UCSD-AML1 (cell line): ENCODE data around the gene KCTD7.
"Not testable (repeated sequence)": the region's sequence is repeated elsewhere in the genome, so short reads cannot be mapped to it uniquely, and the experiment has no call there.

Experiments used
- DNase-seq: peaks from one replicate; lab custom pipeline; 2025; ENCODE audit not compliant: unreplicated experiment; lab: John Stamatoyannopoulos, UW

Gene KCTD7

DNA sequence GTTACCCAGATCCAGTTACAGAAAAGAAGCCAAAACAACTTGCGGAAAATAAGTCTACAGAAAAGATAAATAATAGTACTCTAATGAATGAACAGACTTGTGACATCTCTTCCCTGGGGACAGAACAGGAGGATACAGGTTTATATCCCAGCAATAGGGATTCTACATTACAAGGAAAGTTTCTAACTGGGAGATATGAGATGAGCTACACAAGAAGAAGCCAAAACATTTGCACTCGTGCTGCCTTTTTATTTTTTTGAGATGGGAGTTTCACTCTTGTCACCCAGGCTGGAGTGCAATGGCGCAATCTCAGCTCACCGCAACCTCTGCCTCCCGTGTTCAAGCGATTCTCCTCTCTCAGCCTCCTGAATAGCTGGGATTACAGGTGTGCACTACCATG, 22.3 kb downstream of the KCTD7 start:
- DNase-seq = not testable (repeated sequence)

DNA sequence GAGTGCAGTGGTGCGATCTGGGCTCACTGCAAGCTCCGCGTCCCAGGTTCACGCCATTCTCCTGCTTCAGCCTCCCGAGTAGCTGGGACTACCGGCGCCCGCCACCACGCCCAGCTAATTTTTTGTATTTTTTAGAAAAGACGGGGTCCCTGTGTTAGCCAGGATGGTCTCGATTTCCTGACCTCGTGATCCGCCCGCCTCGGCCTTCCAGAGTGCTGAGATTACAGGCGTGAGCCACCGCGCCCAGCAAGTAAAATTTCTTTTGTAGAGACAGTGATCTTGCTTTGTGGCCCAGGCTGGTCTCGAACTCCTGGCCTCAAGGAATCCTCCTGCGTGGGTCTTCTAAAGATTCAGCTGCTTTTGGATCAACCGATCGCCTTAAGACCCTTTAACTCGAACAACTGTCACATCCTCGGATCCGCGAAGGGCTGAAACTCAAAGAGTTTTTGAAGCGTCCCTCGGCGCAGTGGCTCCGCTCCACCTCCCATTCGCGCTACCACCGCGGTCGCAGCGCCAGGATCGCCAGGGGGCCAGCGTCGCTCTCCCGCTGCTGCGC, 25.1 kb downstream of the KCTD7 start:
- not testable (repeated sequence) for DNase-seq

DNA sequence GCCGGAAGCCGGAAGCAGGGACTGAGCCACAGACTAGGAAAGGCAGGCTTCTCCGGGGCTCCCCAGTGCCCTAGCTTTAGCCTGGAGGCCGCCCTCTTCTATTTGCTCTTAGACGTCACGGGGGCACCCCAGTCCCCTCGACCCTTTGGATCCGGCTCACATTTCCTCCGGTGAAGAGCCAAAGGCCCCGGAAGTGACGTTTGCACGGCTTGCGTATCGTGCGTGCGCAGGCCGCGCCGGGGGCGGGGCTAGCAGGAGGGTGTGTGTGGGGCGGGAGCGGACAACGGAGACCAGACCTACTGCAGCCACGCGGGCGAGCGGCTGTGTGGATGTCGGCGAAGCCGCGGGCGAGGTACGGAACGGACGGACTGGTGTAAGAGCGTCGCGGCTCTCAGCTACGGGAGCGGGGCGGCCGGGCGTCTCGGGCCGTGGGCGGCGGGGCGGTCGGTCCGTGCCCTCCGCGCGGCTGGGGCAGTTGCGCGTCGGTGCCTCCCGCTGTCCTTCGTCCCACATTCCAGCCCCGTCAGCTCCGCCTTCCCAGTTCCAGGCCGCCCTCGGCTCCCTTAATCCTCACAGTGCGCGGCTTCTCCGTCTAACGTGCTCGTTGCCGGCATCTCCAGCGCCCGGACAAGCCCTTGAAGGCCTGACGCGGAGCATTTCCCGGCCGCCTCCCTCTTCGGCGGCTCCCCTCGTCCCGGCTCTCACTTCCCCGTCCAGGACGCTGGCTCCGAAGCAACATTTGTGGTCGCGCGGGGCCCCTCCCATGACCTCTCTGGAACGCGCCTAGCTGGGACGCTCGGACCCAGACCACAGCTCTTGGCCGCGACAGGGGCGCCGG, 25.8 kb downstream of the KCTD7 start:
- peak; percentile 92 for DNase-seq

DNA sequence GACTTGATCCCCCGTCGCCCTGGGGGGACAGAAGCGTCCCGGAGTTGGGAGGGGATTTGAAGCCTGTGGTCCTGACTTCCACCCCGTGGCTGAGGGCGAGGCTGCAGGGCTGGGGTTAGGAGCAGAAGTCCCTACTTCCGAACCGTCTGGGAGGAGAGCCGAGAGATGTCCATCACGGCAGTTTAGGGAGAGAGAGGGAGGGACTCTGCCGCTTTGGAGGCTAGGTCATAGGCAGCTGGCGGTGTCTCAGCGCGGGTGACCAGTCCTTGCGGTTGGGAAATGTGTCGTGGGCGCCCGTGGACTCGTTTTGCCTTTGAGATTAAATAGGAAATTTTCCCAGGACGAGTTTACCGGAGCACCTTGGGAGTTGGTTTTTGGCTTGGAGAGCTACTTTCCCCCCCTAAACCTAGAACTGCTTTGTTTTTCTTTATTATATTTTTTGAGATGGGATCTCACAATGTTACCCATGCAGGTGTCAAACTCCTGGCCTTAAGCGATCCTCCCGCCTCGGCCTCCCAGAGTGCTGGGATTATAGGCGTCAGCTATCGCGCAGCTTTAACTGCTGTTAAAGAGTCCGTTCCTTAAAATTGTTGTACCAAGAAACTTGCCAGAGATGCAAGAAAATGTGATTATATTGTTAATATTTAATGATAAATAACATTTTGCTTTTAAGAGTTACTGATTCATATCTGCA, 26.6 kb downstream of the KCTD7 start:
- DNase-seq = peak; percentile 57

DNA sequence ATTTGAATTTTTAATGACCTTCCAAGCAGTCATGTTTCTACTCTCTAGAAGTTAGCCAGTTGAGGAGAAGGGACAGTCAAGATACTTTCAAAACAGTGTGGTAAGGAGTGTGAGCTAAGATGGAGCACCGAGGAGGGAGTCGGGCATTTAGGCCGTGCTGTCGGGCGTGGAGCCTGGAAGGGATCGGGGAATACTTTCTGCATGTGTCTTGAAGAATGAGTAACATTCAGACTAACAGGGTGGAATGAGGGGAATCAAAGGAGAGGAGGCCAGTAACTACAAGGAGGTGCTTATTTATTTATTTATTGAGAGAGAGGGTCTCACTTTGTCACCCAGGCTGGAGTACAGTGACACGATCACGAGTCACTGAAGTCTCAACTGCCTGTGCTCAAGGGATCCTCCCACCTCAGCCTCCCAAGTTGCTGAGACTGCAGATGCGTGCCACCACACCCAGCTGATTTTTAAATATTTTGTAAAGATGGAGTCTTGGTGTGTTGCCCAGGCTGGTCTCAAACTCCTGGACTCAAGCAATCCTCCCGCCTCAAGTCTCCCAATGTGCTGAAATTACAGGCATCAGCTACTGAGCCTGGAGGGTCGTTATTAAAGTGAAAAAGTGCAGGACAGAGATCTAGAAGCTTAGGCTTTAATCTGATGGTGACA, 27.3 kb downstream of the KCTD7 start:
- DNase-seq = not testable (repeated sequence)

DNA sequence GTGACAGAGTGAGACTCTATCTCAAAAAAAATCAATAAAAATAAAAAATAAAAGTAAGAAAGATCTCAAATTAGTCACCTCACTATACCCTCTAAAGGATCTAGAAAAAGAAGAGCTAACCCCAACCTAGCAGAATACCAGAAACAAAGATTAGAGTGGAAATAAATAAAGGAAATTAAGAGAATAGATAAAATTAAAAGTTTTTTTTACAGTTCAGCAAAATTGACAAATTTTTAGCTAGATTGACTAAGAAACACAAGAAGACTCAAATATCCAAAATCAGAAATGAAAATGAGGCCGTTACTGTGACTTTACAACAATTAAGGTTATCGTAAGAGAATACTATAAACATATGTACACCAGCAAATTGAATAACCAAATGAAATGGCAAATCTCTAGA, 29.1 kb downstream of the KCTD7 start:
- DNase-seq = no peak

DNA sequence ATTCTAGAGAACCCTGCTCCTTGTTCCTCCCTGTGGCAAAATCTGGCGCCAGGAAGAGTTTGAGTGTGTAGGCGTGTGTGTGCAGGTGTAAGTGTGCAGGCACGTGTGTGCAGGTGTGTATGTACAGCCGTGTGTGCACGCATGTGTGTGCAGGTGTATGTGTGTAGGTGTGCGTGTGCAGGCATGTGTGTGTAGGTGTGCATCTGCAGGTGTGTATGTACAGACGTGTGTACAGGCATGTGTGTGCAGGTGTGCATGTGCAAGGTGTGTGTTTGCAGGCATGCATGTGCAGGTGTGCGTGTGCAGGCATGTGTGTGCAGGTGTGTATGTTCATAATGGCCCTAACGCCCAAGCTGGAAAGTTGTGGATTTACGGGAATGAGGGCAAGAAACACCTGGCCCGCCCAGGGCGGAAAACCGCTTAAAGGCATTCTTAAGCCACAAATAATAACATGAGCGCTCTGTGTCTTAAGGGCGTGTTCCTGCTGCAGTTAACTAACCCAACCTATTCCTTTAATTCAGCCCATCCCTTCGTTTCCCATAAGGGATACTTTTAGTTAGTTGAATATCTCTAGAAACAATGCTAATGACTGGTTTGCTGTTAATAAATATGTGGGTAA, 34.1 kb downstream of the KCTD7 start:
- DNase-seq = no peak

DNA sequence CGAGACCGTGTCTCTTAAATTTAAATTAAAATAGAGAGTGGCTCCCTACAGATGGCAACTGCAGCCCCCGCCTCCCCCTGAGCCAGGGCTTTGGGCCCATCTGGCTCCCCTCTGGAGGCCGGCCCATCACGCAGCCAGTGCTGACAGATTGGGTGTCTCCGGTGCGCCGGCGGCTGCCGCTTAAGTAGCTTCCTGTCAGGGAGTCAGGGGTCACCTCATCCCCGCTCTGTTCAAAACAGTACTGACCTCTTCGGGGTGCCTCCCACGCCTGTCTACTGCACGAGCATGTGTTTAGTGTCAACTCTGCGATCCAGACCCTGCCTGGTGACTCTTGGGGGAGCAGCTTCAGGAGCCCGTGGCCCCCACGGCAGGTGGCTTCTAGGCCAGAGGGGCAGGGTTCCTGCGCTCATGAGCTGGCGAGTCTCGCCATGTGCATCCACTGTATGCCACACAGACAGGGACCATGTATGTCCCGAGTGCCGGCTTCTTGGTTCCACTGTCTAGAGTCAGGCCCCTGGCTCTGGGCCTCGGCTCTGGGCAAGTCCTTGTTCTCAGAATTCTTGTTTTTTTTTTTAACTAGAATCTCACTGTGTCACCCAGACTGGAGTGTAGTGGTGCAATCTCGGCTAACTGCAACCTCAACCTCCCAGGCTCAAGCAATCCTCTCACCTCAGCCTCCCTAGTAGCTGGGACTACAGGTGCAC, 36.1 kb downstream of the KCTD7 start:
- no peak for DNase-seq

DNA sequence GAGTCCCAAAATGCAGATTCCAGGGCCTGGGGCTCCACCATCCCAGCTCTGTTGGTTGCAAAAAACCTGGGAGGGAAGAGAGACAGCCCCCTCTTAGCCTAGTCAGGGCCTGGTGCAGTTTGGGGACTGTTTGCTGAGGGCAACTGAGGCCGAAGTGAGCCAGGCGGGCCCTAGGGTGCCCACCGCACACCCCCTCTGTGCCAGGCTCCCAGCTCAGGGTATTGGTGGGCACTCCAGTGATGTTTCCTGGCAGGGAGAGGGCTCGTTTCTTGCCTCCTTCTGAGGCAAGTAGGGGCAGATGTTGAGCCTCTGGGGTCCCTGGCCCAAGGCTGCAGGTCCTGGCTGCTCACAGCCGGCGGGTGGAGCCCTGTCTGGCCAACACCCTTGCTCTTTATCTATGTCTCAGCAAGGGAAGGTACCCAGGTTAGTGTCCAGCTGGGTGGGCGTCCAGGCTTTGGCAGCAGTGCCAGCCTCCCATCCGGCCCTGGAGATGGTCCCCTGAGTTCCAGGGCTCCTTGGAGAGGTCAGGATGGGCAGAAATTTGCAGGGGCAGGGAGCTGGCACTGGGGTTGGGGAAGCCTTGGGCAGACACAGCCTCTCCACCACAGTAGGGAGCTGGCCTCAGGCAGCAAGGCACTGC, 37.8 kb downstream of the KCTD7 start:
- DNase-seq = no peak

DNA sequence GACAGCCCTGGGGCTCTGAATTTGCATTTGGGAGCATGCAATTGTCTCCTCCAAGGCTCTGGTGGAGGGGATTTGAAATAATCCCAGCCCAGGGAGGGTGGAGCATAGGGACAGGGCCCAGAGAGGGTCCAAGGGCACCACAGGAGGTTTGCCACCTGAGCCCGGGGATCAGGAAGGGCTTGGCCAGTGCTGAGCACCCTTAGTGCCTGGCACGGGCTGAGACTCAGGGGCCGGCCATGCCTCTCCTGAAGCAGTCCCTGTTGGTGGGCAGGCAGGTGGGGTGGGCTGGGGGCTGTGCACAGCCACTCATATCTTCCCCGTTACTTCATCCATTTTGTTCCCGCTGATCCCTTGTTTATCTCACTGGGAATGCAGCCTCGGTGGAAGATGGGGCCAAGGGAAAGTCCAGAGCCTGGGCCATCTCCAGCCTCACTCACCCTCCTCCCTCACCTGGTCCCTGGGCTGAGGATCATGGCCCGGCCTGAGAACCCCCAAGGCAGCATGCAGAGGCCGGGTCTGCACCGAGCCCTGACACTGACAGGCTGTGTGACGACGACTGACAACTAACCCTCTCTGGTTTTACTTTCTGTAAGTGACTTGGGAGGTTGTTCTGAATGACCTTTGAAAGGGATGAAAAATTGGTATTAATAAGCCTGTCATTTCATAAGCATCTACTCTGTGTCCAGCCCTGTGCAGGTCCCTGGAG, 38.5 kb downstream of the KCTD7 start:
- no peak for DNase-seq

DNA sequence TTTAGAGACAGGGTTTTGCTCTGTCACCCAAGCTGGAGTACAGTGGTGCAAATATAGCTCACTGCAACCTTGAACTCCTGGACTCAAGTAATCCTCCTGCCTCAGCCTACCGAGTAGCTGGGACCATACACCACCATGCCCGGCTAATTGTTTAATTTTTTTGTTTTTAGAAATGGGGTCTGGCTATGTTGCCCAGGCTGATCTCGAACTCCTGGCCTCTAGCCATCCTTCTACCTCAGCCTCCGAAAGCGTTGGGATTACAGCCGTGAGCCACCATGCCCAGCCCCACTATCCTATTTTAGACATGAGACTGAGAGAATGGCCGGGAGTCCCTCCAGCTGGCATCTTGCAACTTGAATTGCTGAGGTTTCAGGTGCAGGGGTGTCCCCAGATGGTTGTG, 39.4 kb downstream of the KCTD7 start:
- no peak for DNase-seq

DNA sequence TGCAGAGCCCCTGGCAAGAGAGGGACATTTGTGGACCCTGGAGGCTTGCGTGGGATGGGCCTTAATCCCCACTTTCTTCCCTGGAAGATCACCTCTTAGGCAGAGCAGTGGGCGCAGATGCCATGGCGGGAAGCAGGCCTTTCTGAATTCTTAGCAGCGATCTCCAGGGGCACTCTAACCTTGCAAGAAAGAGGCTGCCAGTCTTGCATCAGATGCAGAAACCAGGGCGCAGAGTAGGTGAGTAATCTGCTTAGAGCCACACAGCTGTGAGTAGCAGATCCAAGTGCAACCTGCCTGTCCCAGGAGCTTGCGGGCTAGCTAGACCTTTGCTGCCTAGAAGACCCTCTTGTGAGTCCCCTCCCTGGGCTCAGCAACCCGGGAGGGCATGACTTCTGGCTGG, 40.0 kb downstream of the KCTD7 start:
- no peak for DNase-seq

DNA sequence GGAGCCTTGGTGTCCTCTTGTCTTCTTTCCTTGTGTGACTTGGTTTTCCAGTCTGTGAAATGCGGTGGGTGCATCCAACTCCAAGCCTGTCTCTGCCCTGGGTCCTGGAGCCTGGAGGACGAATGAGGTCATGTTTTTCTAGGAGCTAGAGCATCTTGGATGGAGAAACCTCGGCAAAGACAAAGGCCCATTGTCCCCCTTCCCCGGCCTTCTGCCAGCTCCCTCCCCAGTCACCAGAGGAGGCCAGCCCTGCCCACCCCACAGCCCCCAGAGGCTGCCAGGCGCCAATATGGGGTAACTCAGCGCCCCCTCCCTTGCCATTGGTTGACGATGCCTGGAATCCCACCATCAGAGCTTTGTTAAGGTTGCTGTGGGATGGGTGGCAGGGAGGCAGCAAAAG, 40.4 kb downstream of the KCTD7 start:
- no peak for DNase-seq

DNA sequence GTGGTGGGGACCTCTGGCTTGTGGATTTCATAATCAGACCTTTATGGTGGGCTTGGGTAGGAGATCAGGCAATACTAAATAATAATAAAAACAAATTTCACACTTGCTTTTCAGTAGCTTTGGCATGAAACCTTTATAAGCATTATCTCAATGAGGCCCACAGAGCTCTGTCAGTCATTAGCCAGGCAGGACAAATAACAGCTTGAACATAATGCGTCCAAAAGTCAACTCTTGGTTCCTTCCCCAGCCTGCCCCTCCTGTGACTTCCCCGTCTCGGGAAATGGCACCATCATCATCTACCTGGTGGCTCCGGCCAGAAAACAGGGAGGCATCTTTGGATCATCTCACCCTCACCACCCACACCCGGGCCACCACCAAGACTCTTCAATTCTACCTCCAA, 40.8 kb downstream of the KCTD7 start:
- DNase-seq = no peak

DNA sequence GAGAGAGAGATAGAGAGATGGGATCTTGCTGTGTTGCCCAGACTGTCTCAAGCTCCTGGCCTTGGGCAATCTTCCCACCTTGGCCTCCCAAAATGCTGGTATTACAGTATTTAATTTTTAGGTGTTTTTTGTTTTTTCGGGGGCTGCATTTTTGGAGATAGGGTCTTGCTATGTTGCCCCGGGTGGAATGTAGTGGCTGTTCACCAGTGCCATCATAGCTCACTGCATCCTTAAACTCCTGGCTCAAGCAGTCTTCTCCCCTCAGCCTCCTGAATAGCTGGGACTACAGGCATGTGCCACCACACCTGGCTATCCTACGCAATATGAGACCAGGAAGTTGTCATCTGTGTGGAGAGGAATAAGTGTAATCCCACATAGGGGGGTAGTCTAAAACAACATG, 42.4 kb downstream of the KCTD7 start:
- DNase-seq = no peak

DNA sequence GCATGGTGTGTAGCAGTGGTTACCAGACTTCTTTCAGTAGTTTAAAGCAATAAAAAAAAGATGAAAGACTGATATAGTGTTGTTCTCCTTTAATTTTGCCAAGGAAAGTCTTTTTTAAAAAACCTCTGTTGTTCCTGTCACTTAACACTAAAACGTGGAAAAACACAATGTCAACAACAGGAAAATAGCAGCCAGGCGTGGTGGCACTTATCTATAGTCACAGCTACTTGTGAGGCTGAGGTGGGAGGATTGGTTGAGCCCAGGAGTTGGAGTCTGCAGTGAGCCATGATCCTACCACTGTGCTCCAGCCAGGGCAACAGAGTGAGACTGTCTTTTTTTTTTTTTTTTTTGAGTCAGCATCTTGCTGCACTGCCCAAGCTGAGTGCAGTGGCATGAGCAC, 42.8 kb downstream of the KCTD7 start:
- DNase-seq = not testable (repeated sequence)

DNA sequence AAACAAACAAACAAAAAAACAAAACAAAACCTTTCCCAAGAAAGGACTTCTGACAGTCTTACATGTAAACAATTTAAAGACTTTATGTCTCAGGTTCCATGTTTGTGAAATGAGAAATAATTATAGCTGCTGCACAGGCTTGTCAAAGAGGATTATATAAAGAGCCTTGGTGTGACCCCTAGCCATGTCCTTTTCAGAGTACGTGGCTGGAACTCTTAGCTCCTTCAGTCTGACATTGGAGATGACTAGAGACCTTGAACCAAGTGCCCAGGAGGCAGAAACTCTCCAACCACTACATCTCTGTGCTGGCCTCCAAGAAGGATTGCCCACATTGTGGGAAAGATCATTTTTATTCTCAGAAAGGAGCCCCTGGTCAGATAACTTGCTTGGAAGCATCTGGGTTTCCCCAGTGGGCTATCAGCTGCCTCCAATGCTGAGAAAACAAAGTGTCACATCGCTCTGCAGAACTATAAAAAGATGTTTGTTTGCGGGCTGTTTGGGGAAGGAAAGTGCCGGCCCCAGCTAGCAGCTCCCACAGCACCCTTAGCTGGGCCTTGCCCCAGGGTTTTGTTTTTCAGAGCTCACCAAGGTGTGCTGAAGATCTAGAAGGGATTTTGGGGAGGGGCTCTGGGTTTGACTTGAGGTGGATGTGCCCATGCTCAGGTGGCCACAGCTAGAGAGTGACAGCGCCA, 43.9 kb downstream of the KCTD7 start:
- not testable (repeated sequence) for DNase-seq

DNA sequence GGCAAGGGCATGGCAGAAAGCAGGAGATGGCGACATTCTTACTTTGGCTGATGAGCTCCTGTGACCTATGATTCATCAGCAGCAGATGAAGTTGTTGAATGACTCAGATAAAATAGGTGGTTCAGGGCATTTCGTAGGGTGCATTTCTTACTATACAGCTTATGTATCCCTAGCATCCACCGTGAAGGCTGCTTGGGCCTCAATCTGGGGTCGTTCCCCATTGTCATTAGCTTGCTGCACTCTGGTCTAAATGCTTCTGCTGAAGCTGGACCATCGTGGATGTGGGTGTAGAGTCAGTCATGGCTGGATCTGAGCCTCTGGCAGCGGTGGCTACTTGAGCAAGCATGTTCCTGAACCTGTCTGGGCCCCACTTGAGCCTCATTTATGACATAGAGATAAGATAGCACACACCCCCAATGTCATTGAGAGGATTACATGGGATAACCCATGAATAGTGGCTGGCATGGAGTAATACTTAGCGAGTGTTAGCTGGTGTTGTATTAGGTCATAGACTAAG, 44.5 kb downstream of the KCTD7 start:
- not testable (repeated sequence) for DNase-seq
